K562 (cell line): Measurements from ENCODE around the gene FGF2. TPM values are rescaled to one million over a fixed set of nuclear protein-coding genes. Genes with fewer than 3 reads are reported as not detected.
A peak's percentile ranks its signal among the peaks of the same experiment; 100 is the strongest.

ENCODE experiments used
- ATAC-seq: fragments of 200-7000 bp; cut with Tn5 transposase; 3 replicates; pipeline ENCODE4 v1.9.1; 2020; ENCODE audit warnings: moderate library complexity
- BruUV-seq: library from RNA; stranded (reverse); fragments of 400-500 nt; replicated peaks from 2 replicates; lab custom pipeline; 2021; lab: Mats Ljungman, UMichigan
- CTCF ChIA-PET: fragments of 300-600 bp; formaldehyde crosslinking; extraction: SDS; loops from one replicate; lab custom pipeline; 2021; ENCODE audit warnings: low intra/inter-chr PET ratio; lab: Yijun Ruan, JAX
- POLR2A ChIA-PET: fragments of 300-600, 350-650 bp; sonication (Branson Sonifier 250); formaldehyde crosslinking; extraction: SDS; loops from one replicate; lab custom pipeline; 2021; ENCODE audit warnings: antibody characterized with exemption, inconsistent platforms; lab: Yijun Ruan, JAX
- DNase-seq, 4 experiments: peaks; one replicate each; pipeline versions ENCODE4 v3.0.0 to v3.0.0-alpha.2; 2011 to 2018; ENCODE audit warnings: low spot score in 3 of 4, mixed read lengths in 3 of 4; ENCODE audit errors: extremely low read depth in 1 of 4
- FAIRE-seq: peaks from 2 replicates; lab custom pipeline; 2011; peaks lifted over from hg19 to GRCh38; lab: Jason Lieb, UNC
- H2AFZ ChIP-seq: 2 replicates; pipeline ENCODE4 v1.6.0; 2011; ENCODE audit warnings: low read depth, low read length, control low read depth, inconsistent platforms
- H3K27ac ChIP-seq: fragments of 200-600 bp; 3 replicates; pipeline ENCODE4 v1.8.0; 2011; ENCODE audit warnings: low read depth, mild to moderate bottlenecking, control low read depth, inconsistent platforms, low read length, moderate library complexity, mixed read lengths; ENCODE audit errors: extremely low read depth
- H3K27me3 ChIP-seq, 2 experiments: fragments of 300-600 bp in 1 of 2; 2 replicates in 1 of 2; 3 replicates in 1 of 2; pipeline versions ENCODE4 v1.6.0 to v1.8.0; 2011; ENCODE audit warnings: inconsistent platforms in 2 of 2, low read length in 2 of 2, mild to moderate bottlenecking in 1 of 2, mixed read lengths in 1 of 2, moderate library complexity in 1 of 2; ENCODE audit not compliant: control insufficient read depth in 2 of 2, insufficient read depth in 2 of 2
- H3K36me3 ChIP-seq: fragments of 300-600 bp; 3 replicates; pipeline ENCODE4 v1.8.0; 2011; ENCODE audit warnings: mild to moderate bottlenecking, low read length, inconsistent platforms; ENCODE audit not compliant: control insufficient read depth, insufficient read depth
- H3K4me1 ChIP-seq, 2 experiments: fragments of 200-600 bp in 1 of 2; replicated peaks in 1 of 2; 2 replicates in 1 of 2; 3 replicates in 1 of 2; pipeline versions ENCODE4 v1.5.1 to v1.8.0; 2011; ENCODE audit warnings: inconsistent platforms in 2 of 2, low read length in 2 of 2, mild to moderate bottlenecking in 1 of 2, mixed read lengths in 1 of 2, moderate library complexity in 1 of 2; ENCODE audit not compliant: control insufficient read depth in 2 of 2, insufficient read depth in 2 of 2
- H3K4me2 ChIP-seq: 2 replicates; pipeline ENCODE4 v1.6.1; 2011; ENCODE audit warnings: low read length, control low read depth, inconsistent platforms, mixed read lengths; ENCODE audit not compliant: insufficient read depth
- H3K4me3 ChIP-seq: fragments of 200-600 bp; sonication (generic), shearing (Covaris generic); 2 replicates; pipeline ENCODE4 v1.5.1; 2016; ENCODE audit warnings: control low read depth, inconsistent platforms
- H3K79me2 ChIP-seq: fragments of 200-600 bp; 3 replicates; pipeline ENCODE4 v1.8.0; 2011; ENCODE audit warnings: low read length, inconsistent platforms; ENCODE audit not compliant: control insufficient read depth, insufficient read depth
- H3K9ac ChIP-seq, 2 experiments: 2 replicates each; pipeline versions ENCODE4 v1.6.0 to v1.6.1; 2011; ENCODE audit warnings: low read depth in 2 of 2, low read length in 2 of 2, control low read depth in 1 of 2, inconsistent platforms in 1 of 2, mild to moderate bottlenecking in 1 of 2, mixed read lengths in 1 of 2; ENCODE audit not compliant: insufficient read depth in 1 of 2
- H3K9me1 ChIP-seq: one replicate; pipeline ENCODE4 v1.6.0; 2011; ENCODE audit warnings: inconsistent platforms, mild to moderate bottlenecking, low read length, moderate library complexity; ENCODE audit not compliant: control insufficient read depth, insufficient read depth
- H3K9me3 ChIP-seq: replicated peaks from 2 replicates; pipeline ENCODE4 v1.5.1; 2011; ENCODE audit warnings: low read depth, low read length, inconsistent platforms; ENCODE audit not compliant: control insufficient read depth, insufficient read depth
- H4K20me1 ChIP-seq: replicated peaks from 2 replicates; pipeline ENCODE4 v1.6.1; 2011; ENCODE audit warnings: low read length, inconsistent platforms, mixed read lengths; ENCODE audit not compliant: control insufficient read depth, insufficient read depth
- ELF1 ChIP-seq: fragments of 200-800 bp; sonication (Bioruptor generic); IDR thresholded peaks from 2 replicates; pipeline ENCODE4 v1.6.1; 2016; ENCODE audit warnings: missing genetic modification characterization, missing compliant biosample characterization
- FOXP4 ChIP-seq: sonication (generic); formaldehyde crosslinking; IDR thresholded peaks from 2 replicates; pipeline ENCODE4 v1.8.0; 2022; ENCODE audit warnings: mild to moderate bottlenecking, missing genetic modification reagents, borderline replicate concordance
- HIVEP1 ChIP-seq: fragments of 250-450 bp; sonication (Bioruptor Pico); IDR thresholded peaks from 2 replicates; pipeline ENCODE4 v1.4.0; 2020; ENCODE audit warnings: mild to moderate bottlenecking
- HNRNPLL ChIP-seq: fragments of 200-400 bp; formaldehyde crosslinking; IDR thresholded peaks from 2 replicates; pipeline ENCODE4 v1.6.1; 2017; ENCODE audit warnings: low read length, low read depth, mild to moderate bottlenecking; ENCODE audit not compliant: poor library complexity, severe bottlenecking
- KDM1A ChIP-seq, 2 experiments: fragments of 450-650 bp; IDR thresholded peaks; 2 replicates each; pipeline ENCODE4 v1.6.1; 2016; ENCODE audit warnings: mild to moderate bottlenecking in 2 of 2
- SREBF1 ChIP-seq: fragments of 150-350 bp; IDR thresholded peaks from 2 replicates; pipeline ENCODE4 v1.6.1; 2014; ENCODE audit warnings: antibody characterized with exemption, low read depth, low read length, borderline replicate concordance
- ZNF23 ChIP-seq: fragments of 250-450 bp; sonication (Bioruptor Pico); IDR thresholded peaks from 2 replicates; pipeline ENCODE4 v1.4.0; 2020; ENCODE audit warnings: mild to moderate bottlenecking
- ZNF785 ChIP-seq: fragments of 250-450 bp; sonication (Bioruptor Pico); IDR thresholded peaks from 2 replicates; pipeline ENCODE4 v1.4.0; 2020; ENCODE audit warnings: mild to moderate bottlenecking
- WGBS: fragments of 100-300 bp; shearing (Covaris generic); methylation state at CpG from one replicate; pipeline ENCODE4 v1.1.6; 2016; ENCODE audit warnings: low coverage, mixed read lengths; ENCODE audit not compliant: insufficient coverage; ENCODE audit errors: missing lambda C conversion rate; 5-methylcytosine and 5-hydroxymethylcytosine counted together
- in situ Hi-C: fragments of 300-500 bp; cut with MboI; formaldehyde crosslinking; loops from 4 replicates; pipeline ENCODE4 v1.15.0; 2018; ENCODE audit warnings: inconsistent platforms, mixed read lengths
- intact Hi-C: fragments of 100-400 bp; cut with micrococcal nuclease; formaldehyde crosslinking; loops from 2 replicates; pipeline ENCODE4 v1.14.2; 2022
- polyA plus RNA-seq, 8 experiments: library from polyadenylated mRNA; depleted of rRNA in 4 of 8; stranded (reverse) in 5 of 8; unstranded in 3 of 8; fragments of >200 nt; fragmentation: Nextera tagmentation in 2 of 8; fragmentation: Illumina TruSeq in 1 of 8; extraction: Ambion mirVana in 2 of 8; extraction: Trizol in 1 of 8; gene quantifications; 2 replicates each; pipeline versions ENCODE4 v1.2.1 to v1.2.3, GENCODE V29; 2011 to 2014; ENCODE audit warnings: inconsistent platforms in 1 of 8, missing spikeins in 1 of 8
- total RNA-seq, 7 experiments: library from RNA; depleted of rRNA in 6 of 7; stranded (reverse); fragments of >200 nt in 6 of 7; fragmentation: Illumina TruSeq in 2 of 7; extraction: Trizol in 2 of 7; gene quantifications; 2 replicates each; pipeline versions ENCODE4 v1.2.1 to v1.2.3, GENCODE V29; 2011 to 2021; ENCODE audit warnings: low replicate concordance in 1 of 7

Gene FGF2
- total and polyA plus RNA-seq, 9 of the 15 experiments (the other 6 are each of a cell fraction or from before 2014, with no cell fraction given): 2.5 to 19.4 (median 9.2) TPM

GRCh38 chr4:122832732-122833131, 6.1 kb downstream of the FGF2 start (continued):
- no peak for TF ChIP-seq FOXP4 (CRISPR knock-in tag)
- TF ChIP-seq HIVEP1: no peak
- TF ChIP-seq ELF1: no peak
- TF ChIP-seq ZNF785: no peak
- no peak for TF ChIP-seq SREBF1
- TF ChIP-seq KDM1A (IDR thresholded peaks at IDR 0.05): no peak

DNA sequence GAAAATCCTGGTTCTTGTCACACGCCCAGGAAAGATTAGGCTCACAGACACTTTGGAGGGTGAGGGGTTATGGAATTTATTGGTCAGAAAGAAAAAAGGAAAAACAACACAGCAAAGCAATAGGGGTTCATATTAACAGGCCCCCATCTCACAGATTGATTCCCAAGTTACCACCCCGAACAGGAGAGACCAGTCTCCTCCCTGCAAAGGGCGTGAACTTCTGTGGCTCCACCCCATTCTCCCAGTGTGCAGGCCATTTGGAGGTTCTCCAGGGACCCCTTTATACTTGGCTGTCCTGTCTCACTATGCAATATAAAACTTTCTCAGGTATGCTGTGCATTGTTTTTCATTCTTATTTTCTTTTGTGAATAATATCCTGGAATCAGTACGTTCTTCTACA, 7.4 kb downstream of the FGF2 start:
- Histone ChIP-seq H3K4me3 (no peak overlapping the region), H3K27me3 (no peaks in the 10 kb centered on the region), H3K4me1 (peaks cover 0 to 6% of the 10 kb centered on the region in 2 experiments; a peak in 1 of 5 replicates), H3K4me2 (no peak overlapping the region), H3K79me2 (peaks cover 72% of the 10 kb centered on the region), H3K9ac (no peak overlapping the region), H3K27ac (no peak overlapping the region), H3K9me3 (no peaks in the 10 kb centered on the region), H3K9me1 (no peaks in the 10 kb centered on the region), H3K36me3 (peaks cover 6% of the 10 kb centered on the region; the same call in 2 of the 3 replicates), H2AFZ (no peak overlapping the region), H4K20me1 (no peaks in the 10 kb centered on the region)
- no TSS peak for BruUV-seq
- ATAC-seq (peak; percentile 68), DNase-seq (peak in 3 of 4 experiments; percentile 33 to 53 (median 47)), FAIRE-seq (peak; percentile 19)
- TF ChIP-seq ZNF23 (CRISPR knock-in tag): no peak
- TF ChIP-seq HNRNPLL: no peak
- ChIA-PET POLR2A (no interaction called here), CTCF (no interaction called here)
- in situ Hi-C loops: no loop called here
- 60% methylated on average over 4 of the region's 4 CpGs for WGBS
- intact Hi-C loops: no loop called here
